Activated CD4-positive, alpha-beta T cell treated with anti-CD3 and anti-CD28 coated beads for 48 hours (primary cell): ENCODE data around the gene MACROD2.

Experiments
- DNase-seq: peaks from one replicate; pipeline ENCODE4 v3.0.0-alpha.2; 2020

The MACROD2 gene

GRCh38 chr20:15623215-15623614, 1627.9 kb downstream of the MACROD2 start:
- DNase-seq = no peak

- DNase-seq = no peak
Observed at GRCh38 chr20:15625981-15626380, 1630.7 kb downstream of the MACROD2 start.

- no peak for DNase-seq
Observed at GRCh38 chr20:15627089-15627488, 1631.8 kb downstream of the MACROD2 start.

- DNase-seq = no peak
Observed at GRCh38 chr20:15627501-15627903, 1632.2 kb downstream of the MACROD2 start.

- no peak for DNase-seq
Observed at GRCh38 chr20:15628851-15629353, 1633.6 kb downstream of the MACROD2 start.

GRCh38 chr20:15630360-15630759, 1635.0 kb downstream of the MACROD2 start:
- DNase-seq = no peak

GRCh38 chr20:15632680-15633079, 1637.4 kb downstream of the MACROD2 start:
- DNase-seq = no peak

GRCh38 chr20:15634102-15634501, 1638.8 kb downstream of the MACROD2 start:
- no peak for DNase-seq

GRCh38 chr20:15637546-15637945, 1642.2 kb downstream of the MACROD2 start:
- DNase-seq = no peak

- DNase-seq = no peak
Observed at GRCh38 chr20:15637950-15638754, 1642.8 kb downstream of the MACROD2 start.

- DNase-seq = no peak
Observed at GRCh38 chr20:15638816-15639215, 1643.5 kb downstream of the MACROD2 start.

GRCh38 chr20:15639839-15640238, 1644.5 kb downstream of the MACROD2 start:
- DNase-seq = no peak

- DNase-seq = no peak
Observed at GRCh38 chr20:15642109-15642508, 1646.8 kb downstream of the MACROD2 start.

- no peak for DNase-seq
Observed at GRCh38 chr20:15642676-15643075, 1647.4 kb downstream of the MACROD2 start.

GRCh38 chr20:15643713-15644112, 1648.4 kb downstream of the MACROD2 start:
- DNase-seq = no peak

- no peak for DNase-seq
Observed at GRCh38 chr20:15645816-15646215, 1650.5 kb downstream of the MACROD2 start.

- DNase-seq = no peak
Observed at GRCh38 chr20:15653396-15654207, 1658.3 kb downstream of the MACROD2 start.

GRCh38 chr20:15654208-15654649, 1658.9 kb downstream of the MACROD2 start:
- DNase-seq = peak; percentile 7

- no peak for DNase-seq
Observed at GRCh38 chr20:15655295-15655874, 1660.1 kb downstream of the MACROD2 start.

- no peak for DNase-seq
Observed at GRCh38 chr20:15656124-15656523, 1660.8 kb downstream of the MACROD2 start.

GRCh38 chr20:15658295-15658694, 1663.0 kb downstream of the MACROD2 start:
- no peak for DNase-seq

- DNase-seq = no peak
Observed at GRCh38 chr20:15673206-15673605, 1677.9 kb downstream of the MACROD2 start.
